GM18520 (cell line): ENCODE data around the gene SYS1.

Source experiments
- ATAC-seq: cut with Tn5 transposase; IDR thresholded peaks from one replicate; pipeline ENCODE4 v1.9.1; 2021; ENCODE audit not compliant: unreplicated experiment

SYS1 gene

GRCh38 chr20:45362804-45363610 is at the start of gene SYS1:
SYS1 (plus strand) TSS chr20:45363156; CDS start chr20:45363532, 376 bp downstream.
- ATAC-seq = peak; percentile 87

GRCh38 chr20:45313943-45314342 is 49.0 kb upstream of the SYS1 start:
- no peak for ATAC-seq

- no peak for ATAC-seq
These were observed 47.3 kb upstream of the SYS1 start for GRCh38 chr20:45315672-45316071.

GRCh38 chr20:45316150-45317080 is 46.5 kb upstream of the SYS1 start:
- no peak for ATAC-seq

GRCh38 chr20:45317826-45318225 is 45.1 kb upstream of the SYS1 start:
- no peak for ATAC-seq

GRCh38 chr20:45318386-45318939 is 44.5 kb upstream of the SYS1 start:
- no peak for ATAC-seq

GRCh38 chr20:45318948-45319347 is 44.0 kb upstream of the SYS1 start:
- no peak for ATAC-seq

- peak; percentile 56 for ATAC-seq
These were observed 41.9 kb upstream of the SYS1 start for GRCh38 chr20:45320948-45321595.

- no peak for ATAC-seq
These were observed 40.0 kb upstream of the SYS1 start for GRCh38 chr20:45322952-45323383.

- ATAC-seq = no peak
These were observed 39.2 kb upstream of the SYS1 start for GRCh38 chr20:45323731-45324130.

- ATAC-seq = no peak
These were observed 37.6 kb upstream of the SYS1 start for GRCh38 chr20:45325371-45325770.

GRCh38 chr20:45328451-45328850 is 34.5 kb upstream of the SYS1 start:
- no peak for ATAC-seq

- no peak for ATAC-seq
These were observed 33.2 kb upstream of the SYS1 start for GRCh38 chr20:45329497-45330319.

- ATAC-seq = no peak
These were observed 32.5 kb upstream of the SYS1 start for GRCh38 chr20:45330476-45330875.

GRCh38 chr20:45336530-45337366 is 26.2 kb upstream of the SYS1 start:
- no peak for ATAC-seq

GRCh38 chr20:45337367-45338120 is 25.4 kb upstream of the SYS1 start:
- no peak for ATAC-seq

GRCh38 chr20:45338121-45339030 is 24.6 kb upstream of the SYS1 start:
- ATAC-seq = no peak

GRCh38 chr20:45339084-45339483 is 23.9 kb upstream of the SYS1 start:
- no peak for ATAC-seq
